NCI-H1105 (cell line): Measurements from ENCODE around the gene USP2.
A peak's percentile ranks its signal among the peaks of the same experiment; 100 is the strongest.

Source experiments
- DNase-seq: peaks from one replicate; lab custom pipeline; 2025; lab: John Stamatoyannopoulos, UW

USP2 gene, protein sequence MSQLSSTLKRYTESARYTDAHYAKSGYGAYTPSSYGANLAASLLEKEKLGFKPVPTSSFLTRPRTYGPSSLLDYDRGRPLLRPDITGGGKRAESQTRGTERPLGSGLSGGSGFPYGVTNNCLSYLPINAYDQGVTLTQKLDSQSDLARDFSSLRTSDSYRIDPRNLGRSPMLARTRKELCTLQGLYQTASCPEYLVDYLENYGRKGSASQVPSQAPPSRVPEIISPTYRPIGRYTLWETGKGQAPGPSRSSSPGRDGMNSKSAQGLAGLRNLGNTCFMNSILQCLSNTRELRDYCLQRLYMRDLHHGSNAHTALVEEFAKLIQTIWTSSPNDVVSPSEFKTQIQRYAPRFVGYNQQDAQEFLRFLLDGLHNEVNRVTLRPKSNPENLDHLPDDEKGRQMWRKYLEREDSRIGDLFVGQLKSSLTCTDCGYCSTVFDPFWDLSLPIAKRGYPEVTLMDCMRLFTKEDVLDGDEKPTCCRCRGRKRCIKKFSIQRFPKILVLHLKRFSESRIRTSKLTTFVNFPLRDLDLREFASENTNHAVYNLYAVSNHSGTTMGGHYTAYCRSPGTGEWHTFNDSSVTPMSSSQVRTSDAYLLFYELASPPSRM

GRCh38 chr11:119381181-119381988 lies at the start of gene USP2:
TSS of gene USP2 (minus strand) at chr11:119381690. CDS start at chr11:119373480, 8,210 bp downstream.
- peak; percentile 98 for DNase-seq

GRCh38 chr11:119427279-119427678 lies 45.8 kb upstream of the USP2 start:
- DNase-seq, result no peak

GRCh38 chr11:119426142-119426541 lies 44.7 kb upstream of the USP2 start:
- DNase-seq, result no peak

GRCh38 chr11:119424775-119425174 lies 43.3 kb upstream of the USP2 start:
- DNase-seq, result no peak

GRCh38 chr11:119424276-119424675 lies 42.8 kb upstream of the USP2 start:
- no peak for DNase-seq

- DNase-seq, result no peak
Measured at GRCh38 chr11:119423509-119424254, 42.2 kb upstream of the USP2 start.

DNA sequence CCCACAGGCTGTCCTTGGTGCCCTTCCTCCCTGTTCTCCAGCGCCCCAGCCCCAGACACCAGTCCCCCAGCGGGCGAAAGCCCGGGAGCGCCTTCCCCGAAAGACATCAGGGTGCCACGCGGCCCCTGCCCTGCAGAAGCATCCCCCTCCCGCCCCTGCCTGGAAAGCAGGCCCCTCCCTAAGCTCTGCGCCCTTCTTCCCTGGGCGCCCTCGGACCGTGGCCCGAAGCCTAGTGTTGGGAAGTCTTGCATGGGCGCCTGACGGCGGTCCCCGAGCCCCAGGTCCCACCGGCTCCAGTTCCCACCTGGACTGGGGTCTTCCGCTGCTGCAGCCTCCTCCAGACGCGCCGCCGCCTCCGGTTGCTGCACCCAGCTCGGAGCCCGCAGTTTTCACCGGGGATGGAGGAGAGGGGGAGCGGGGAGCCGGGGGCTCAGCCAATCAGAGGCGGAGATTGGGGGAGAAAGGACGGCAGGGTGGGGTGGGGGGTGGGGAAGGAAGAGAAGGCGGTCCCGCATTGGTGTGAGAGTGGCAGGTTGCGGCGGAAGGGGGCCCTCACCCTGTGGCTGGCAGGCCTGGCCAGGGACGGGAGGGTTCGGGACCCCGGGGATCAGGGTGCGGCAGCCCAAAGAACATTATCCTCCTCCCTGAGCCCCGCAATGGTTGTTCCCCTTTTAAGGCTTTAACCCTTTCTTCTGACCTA lies 41.5 kb upstream of the USP2 start, which contains the start of gene THY1:
Gene THY1, minus strand, starts transcription at position 364 of the 700 bp plus-strand sequence. CDS start 2,267 bp downstream, outside the sequence.
- DNase-seq, result no peak

DNA sequence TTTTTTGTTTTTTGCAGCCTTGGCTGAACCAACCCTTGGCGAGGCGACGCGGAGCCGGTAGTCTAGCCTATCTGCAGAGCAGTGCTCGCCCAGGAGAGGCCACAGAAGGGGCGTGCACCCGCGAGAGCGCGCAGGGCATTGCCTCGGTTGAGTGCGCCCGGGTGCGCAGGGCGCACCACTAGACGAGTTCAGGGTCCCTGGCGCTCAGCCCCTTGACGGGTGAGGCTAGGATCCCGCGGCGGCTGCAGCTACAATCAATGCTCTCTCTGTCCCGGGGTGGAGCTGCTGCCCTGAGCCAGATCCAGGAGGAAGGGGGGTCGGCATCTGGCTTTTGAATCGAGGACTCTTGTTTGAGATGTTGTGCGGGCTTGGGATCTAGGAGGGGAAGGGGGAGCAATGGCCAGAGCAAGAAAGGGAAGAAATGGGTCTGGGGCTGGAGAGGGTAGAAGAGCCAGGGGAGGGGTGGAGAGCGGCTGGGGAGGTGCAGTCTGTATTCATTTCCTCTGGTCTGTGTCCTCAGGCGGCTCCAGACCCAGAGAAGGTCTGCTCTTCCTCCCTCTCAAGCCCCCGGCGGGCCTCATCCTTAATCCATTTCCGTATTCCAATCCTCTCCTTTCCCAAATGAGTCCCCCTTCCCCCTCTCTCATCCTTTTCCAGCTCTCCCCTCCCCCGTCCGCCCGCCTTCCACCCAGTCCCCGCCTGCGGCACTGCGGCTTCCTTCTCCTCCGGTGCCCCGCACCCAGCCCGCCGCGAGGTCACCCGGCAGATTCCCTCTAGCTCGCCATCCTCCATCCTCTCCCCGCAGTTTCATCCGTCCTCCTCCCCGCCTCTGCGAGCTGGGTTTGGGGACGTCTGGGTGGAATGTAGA lies 40.7 kb upstream of the USP2 start:
- DNase-seq, result peak; percentile 42

GRCh38 chr11:119421351-119421750 lies 39.9 kb upstream of the USP2 start:
- DNase-seq, result no peak

GRCh38 chr11:119420631-119421030 lies 39.1 kb upstream of the USP2 start:
- DNase-seq, result no peak

GRCh38 chr11:119419834-119420492 lies 38.5 kb upstream of the USP2 start:
- no peak for DNase-seq

DNA sequence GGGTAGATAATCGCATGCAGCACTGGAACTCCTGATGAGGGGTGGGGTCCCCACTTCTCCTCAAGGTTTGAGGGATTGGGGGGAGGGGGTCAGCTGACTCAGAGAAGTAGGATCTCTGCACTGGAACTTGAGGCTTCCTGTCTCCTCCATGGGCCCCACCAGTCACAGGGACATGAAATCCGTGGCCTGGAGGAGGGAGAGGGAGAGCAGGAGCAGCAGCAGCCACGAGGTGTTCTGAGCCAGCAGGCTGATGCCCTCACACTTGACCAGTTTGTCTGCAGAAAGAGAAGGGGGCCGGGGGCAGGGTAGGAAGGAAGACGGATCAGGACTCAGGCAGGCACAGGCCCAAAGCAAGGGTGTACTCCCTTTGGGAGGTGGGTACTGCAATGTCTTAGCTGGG lies 37.8 kb upstream of the USP2 start:
- no peak for DNase-seq

- DNase-seq, result no peak
Measured at GRCh38 chr11:119418759-119419158, 37.3 kb upstream of the USP2 start.

- DNase-seq, result no peak
Measured at GRCh38 chr11:119417726-119418540, 36.4 kb upstream of the USP2 start.

GRCh38 chr11:119416606-119417580 lies 35.4 kb upstream of the USP2 start:
- DNase-seq, result no peak

DNA sequence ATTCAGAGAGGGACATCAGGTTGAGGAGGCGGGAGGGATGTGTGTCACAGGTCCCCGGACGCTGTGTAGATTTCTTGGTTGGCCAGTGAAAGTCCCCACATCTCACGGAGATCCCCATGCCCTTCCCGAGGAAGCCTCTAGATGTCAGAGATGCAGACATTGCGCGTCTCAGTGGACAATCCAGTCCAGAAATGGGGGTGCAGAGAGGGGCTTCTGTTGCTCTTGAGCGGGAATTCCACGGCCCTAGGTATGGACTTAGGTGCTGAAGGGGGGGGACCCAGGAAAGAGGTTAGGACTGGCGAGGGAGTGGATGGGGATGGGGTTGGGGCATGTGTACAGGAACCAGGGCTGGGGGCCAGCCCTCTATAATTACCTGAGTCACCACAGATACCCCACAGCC lies 34.5 kb upstream of the USP2 start:
- no peak for DNase-seq

DNA sequence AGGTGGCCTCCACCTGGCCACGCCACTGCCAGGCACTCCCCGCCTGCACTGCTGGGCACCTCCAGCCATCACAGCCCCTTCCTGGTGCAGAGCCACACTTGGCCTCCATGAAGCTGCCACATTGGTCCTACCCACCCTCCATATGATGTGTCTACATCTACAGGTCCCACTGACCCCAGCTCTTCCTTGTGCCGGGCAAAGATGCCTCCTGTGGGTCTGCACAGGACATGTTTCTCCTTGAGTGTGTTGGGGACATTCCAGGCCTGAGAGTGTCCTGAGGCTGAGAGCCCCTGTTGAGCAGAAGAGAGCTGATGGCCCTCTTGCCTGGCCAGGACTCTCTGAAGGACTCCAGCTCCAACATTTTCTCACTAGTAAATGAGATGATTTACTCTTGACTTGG lies 34.0 kb upstream of the USP2 start:
- DNase-seq, result no peak

GRCh38 chr11:119414734-119415133 lies 33.2 kb upstream of the USP2 start:
- DNase-seq, result no peak
